Heart right ventricle (tissue), 16 donors: Measurements from ENCODE around the gene USP22. TPM values are rescaled to one million over a fixed set of nuclear protein-coding genes. Genes with fewer than 3 reads are reported as not detected.

Source experiments
- ATAC-seq, 8 donors: fragments of 200-7000 bp; cut with Tn5 transposase; one replicate each; pipeline ENCODE4 v1.9.1; 2020; ENCODE audit warnings: mild to moderate bottlenecking in 8 of 8, moderate library complexity in 8 of 8, moderate number of reproducible peaks in 1 of 8
- DNase-seq, 2 donors: peaks; one replicate each; pipeline ENCODE4 v3.0.0-alpha.2; 2020
- H3K27ac ChIP-seq, 10 donors: fragments of 200-600 bp; sonication (generic) in 2 of 10; one replicate each; pipeline versions ENCODE4 v1.5.0 to v1.8.0; 2020 to 2022; ENCODE audit warnings: mild to moderate bottlenecking in 3 of 10
- H3K27me3 ChIP-seq, 7 donors: fragments of 200-600 bp; one replicate each; pipeline ENCODE4 v1.8.0; 2021 to 2022; ENCODE audit warnings: mild to moderate bottlenecking in 2 of 7
- H3K36me3 ChIP-seq, 9 donors: fragments of 200-600 bp; sonication (generic) in 1 of 9; one replicate each; pipeline versions ENCODE4 v1.5.0 to v1.8.0; 2020 to 2022; ENCODE audit warnings: mild to moderate bottlenecking in 2 of 9
- H3K4me1 ChIP-seq, 9 donors: fragments of 200-600 bp; sonication (generic) in 1 of 9; one replicate each; pipeline versions ENCODE4 v1.5.0 to v1.8.0; 2020 to 2022; ENCODE audit warnings: mild to moderate bottlenecking in 4 of 9
- H3K4me3 ChIP-seq, 10 donors: fragments of 200-600 bp; sonication (generic) in 2 of 10; one replicate each; pipeline versions ENCODE4 v1.5.0 to v1.8.0; 2020 to 2022; ENCODE audit warnings: mild to moderate bottlenecking in 7 of 10, moderate library complexity in 2 of 10
- H3K9me3 ChIP-seq, 11 donors: fragments of 200-600 bp in 10 of 11; sonication (generic) in 2 of 11; one replicate each; pipeline versions ENCODE4 v1.5.0 to v1.8.0; 2013 to 2022; ENCODE audit warnings: mild to moderate bottlenecking in 2 of 11, control low read depth in 1 of 11, moderate library complexity in 1 of 11
- CTCF ChIP-seq, 9 donors: fragments of 200-600 bp; sonication (generic) in 2 of 9; IDR thresholded peaks; one replicate each; pipeline versions ENCODE4 v1.5.0 to v1.8.0; 2021 to 2022; ENCODE audit warnings: antibody characterized with exemption in 9 of 9, mild to moderate bottlenecking in 5 of 9, moderate library complexity in 1 of 9
- WGBS, 2 donors: extraction: QIAGEN DNeasy Blood & Tissue Kit; methylation state at CpG; one replicate each; pipeline ENCODE4 v1.1.7; 2013; ENCODE audit warnings: inconsistent platforms in 1 of 2; 5-methylcytosine and 5-hydroxymethylcytosine counted together
- intact Hi-C, 10 donors: fragments of 100-400 bp; cut with DNase I; formaldehyde crosslinking; loops; one replicate each; pipeline versions ENCODE4 v1.11.1 to v1.14.2; 2022
- polyA plus RNA-seq, 2 donors: library from polyadenylated mRNA; stranded (reverse); fragments of 200-250 nt; gene quantifications; one replicate each; pipeline ENCODE4 v1.2.3, GENCODE V29; 2013
- total RNA-seq, 10 donors: library from RNA; stranded (reverse); fragmentation: NEBNext Ultra II Directional in 3 of 10; extraction: Animal tissue kit (Norgen Biotek cat#: 25700) in 3 of 10; gene quantifications; one replicate each; pipeline versions ENCODE4 v1.2.1 to v1.2.4, GENCODE V29; 2021 to 2023
- donor health status: Arrhythmogenic right ventricular cardiomyopathy.
- donor health status: ischemic (EF 13 %, LVEDD 7.1; RV severe dilation, severe dysfunction).
- donor health status: healthy with polysubstance abuse.
- donor health status: DM: no; HTN: yes; CAD: no.
- donor health status: DM: no; HTN: no; CAD: no.
- donor health status: ischemic (EF 25% LVEDD 6.9; RV normal size, moderate dysfunction).
- donor health status: ischemic (EF 25% LVEDD 5.7; RV mildly dilated, moderate dysfunction).
- donor health status: healthy.
- donor health status: DM: yes; HTN: yes; CAD: no.
- donor health status: Ischemic cardiomyopathy.
- donor health status: ischemic (EF 35%, LVEDD 5.7; RV mildly dilated, moderate dysfunction).
- donor health status: nonischemic (EF 11% LVEDD 7.7; RV severe dilation, severe dysfunction).
- donor health status: DM: yes; HTN: yes; CAD: no.
- donor health status: PGD.
- donor health status: ischemic (EF 29% LVEDD 5.4; RV normal size, mild dysfunction).
- donor health status: nonischemic (EF 23%, LVEDD 6.1; RV moderate dilation, normal function).

The USP22 gene
- total and polyA plus RNA-seq, 12 donors, result 26.6 to 218 (median 173) TPM

GRCh38 chr17:20996724-20997615 lies 45.8 kb downstream of the USP22 start:
- Histone ChIP-seq H3K4me1 (peaks cover 8 to 69% (median 37%) of the 10 kb centered on the region in 9 donors), H3K27me3 (no peaks in the 10 kb centered on the region), H3K36me3 (peaks cover 0 to 30% (median 8%) of the 10 kb centered on the region in 9 donors), H3K4me3 (no peak overlapping the region), H3K9me3 (no peaks in the 10 kb centered on the region), H3K27ac (peak overlapping the region in 1 of 10 donors; percentile 1)
- 77 to 79% methylated on average over 12 of the region's 12 CpGs for WGBS, 2 donors
- TF ChIP-seq CTCF (IDR thresholded peaks at IDR 0.05), result no peak
- ATAC-seq, result peak in 1 of 8 donors; percentile 2
- intact Hi-C loops, result loop anchor here in 3 of 10 donors (10.0 kb wide), 4 partner anchors 62 to 202 kb away; no protein-coding TSS in a partner anchor
- no peak for DNase-seq

DNA sequence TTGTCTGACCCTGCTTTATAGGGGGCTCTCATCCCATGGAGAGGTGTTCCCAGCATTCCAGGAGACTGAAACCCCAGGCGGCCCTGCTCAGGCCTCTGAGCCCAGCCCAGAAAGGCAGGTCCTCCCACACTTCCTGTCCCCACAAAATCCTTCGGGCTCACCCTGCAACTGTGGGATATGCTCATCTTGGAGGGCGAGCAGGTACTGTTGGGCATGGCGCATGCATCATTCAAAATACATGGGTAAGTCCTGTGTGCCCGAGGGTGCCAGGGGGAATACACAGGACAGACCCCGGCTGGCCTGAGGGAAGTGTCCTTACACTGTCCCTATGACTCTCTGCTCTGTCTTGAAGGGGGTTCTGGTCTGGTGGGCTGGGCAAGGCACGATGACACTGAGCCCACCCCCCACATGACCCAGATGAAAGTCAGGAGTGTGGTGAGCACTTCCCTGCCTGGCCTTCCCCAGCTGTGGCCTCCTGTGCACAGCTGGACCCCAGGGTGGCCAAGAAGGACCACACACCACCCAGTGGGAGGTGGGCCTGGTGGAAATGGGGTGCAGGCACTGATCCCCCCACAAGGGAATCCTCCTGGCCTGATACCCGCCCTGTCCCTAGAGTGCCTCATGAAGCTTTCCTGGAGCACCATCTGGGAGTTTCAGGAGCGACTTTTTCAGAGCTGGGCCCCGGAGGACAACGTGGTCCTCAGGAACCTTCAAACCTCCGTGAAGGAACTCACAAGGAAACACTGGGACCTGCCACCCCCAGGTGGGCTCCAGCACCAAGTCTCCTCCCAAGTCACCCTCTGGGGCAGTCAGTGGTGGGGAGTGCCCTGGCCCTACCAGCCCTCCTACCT lies 46.7 kb downstream of the USP22 start:
- intact Hi-C loops, result loop anchor here in 3 of 10 donors (10.0 kb wide), 4 partner anchors 61 to 201 kb away; no protein-coding TSS in a partner anchor
- H3K4me1 ChIP-seq, result peaks cover 8 to 60% (median 30%) of the 10 kb centered on the region in 9 donors
- DNase-seq, result no peak

DNA sequence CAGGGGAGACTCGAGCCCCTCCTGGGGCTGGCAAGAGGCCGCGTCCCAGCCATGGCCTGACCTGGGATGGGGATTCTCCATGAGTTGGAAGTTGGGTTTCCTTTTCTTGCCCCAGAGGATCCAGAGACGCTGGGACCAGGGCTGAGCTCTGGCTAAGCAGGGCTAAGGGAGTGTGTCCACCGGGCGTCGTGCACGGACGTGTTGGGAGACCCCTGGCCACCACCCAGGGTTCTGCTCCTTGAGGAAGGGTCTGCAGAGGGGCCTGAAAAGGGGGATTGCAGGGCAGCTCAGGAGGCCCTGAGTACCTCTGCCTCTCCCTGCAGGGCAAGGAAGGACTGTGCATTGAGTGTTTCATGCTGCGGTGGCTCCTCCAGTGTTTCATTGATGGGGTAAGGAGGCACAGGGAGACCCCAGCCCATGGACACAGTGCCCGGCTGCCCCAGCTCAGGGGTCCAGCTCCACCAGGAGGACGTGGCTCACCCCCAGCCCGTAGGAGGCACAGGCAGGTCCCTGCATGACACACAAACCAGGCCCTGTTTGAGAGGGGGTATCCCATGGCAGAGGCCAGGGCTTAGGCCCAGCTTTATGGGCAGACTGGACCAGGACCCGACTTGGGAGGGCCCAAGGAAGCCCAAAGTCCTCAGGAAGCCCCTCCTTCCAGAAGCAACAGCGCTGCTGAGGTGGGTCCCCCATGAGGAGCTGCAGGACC lies 47.5 kb downstream of the USP22 start:
- Histone ChIP-seq H3K9me3 (no peaks in the 10 kb centered on the region), H3K27me3 (no peaks in the 10 kb centered on the region), H3K27ac (no peak overlapping the region), H3K4me3 (no peak overlapping the region), H3K4me1 (peaks cover 8 to 52% (median 29%) of the 10 kb centered on the region in 9 donors), H3K36me3 (peaks cover 0 to 13% (median 0%) of the 10 kb centered on the region in 9 donors)
- intact Hi-C loops, result loop anchor here in 3 of 10 donors (10.0 kb wide), 4 partner anchors 61 to 201 kb away; no protein-coding TSS in a partner anchor
- TF ChIP-seq CTCF (IDR thresholded peaks at IDR 0.05), result no peak
- WGBS, 2 donors, result 89 to 92% methylated on average over 15 of the region's 15 CpGs
- ATAC-seq (no peak), DNase-seq (no peak)

More for the DNA sequence above, 46.7 kb downstream of the USP22 start:
- Histone ChIP-seq H3K36me3 (peaks cover 0 to 21% (median 0%) of the 10 kb centered on the region in 9 donors), H3K27ac (no peak overlapping the region), H3K4me3 (no peak overlapping the region), H3K9me3 (no peaks in the 10 kb centered on the region), H3K27me3 (no peaks in the 10 kb centered on the region)
- no peak for ATAC-seq
- TF ChIP-seq CTCF (IDR thresholded peaks at IDR 0.05), result no peak
- 76 to 84% methylated on average over 12 of the region's 12 CpGs for WGBS, 2 donors
